SK-MEL-5 (cell line): ENCODE data around the gene MS4A1. TPM values are rescaled to one million over a fixed set of nuclear protein-coding genes. Genes with fewer than 3 reads are reported as not detected.
A peak's percentile ranks its signal among the peaks of the same experiment; 100 is the strongest.
"Not testable (repeated sequence)": the region's sequence is repeated elsewhere in the genome, so short reads cannot be mapped to it uniquely, and the experiment has no call there.

ENCODE experiments used
- DNase-seq: peaks from one replicate; pipeline ENCODE4 v3.0.0-alpha.2; 2016; ENCODE audit warnings: low read depth, low spot score
- in situ Hi-C: cut with HindIII; loops from 2 replicates; pipeline ENCODE4 v1.10.0; 2016; ENCODE audit warnings: low sequenced_read_pairs, high pct_unique_total_duplicates, low pct_unique_long_range_greater_than_20kb
- total RNA-seq: library from RNA; depleted of rRNA; stranded (reverse); fragments of >200 nt; shearing (Covaris generic); gene quantifications from 2 replicates; pipeline ENCODE4 v1.2.3, GENCODE V29; 2014; rRNA removed

Gene MS4A1
- total RNA-seq, 1 experiment from 2014 or later: not detected

GRCh38 chr11:60493454-60493853, 37.8 kb downstream of the MS4A1 start:
- in situ Hi-C loops: no loop called here
- no peak for DNase-seq

- in situ Hi-C loops: no loop called here
Observed at GRCh38 chr11:60498399-60498798, 42.8 kb downstream of the MS4A1 start.

DNA sequence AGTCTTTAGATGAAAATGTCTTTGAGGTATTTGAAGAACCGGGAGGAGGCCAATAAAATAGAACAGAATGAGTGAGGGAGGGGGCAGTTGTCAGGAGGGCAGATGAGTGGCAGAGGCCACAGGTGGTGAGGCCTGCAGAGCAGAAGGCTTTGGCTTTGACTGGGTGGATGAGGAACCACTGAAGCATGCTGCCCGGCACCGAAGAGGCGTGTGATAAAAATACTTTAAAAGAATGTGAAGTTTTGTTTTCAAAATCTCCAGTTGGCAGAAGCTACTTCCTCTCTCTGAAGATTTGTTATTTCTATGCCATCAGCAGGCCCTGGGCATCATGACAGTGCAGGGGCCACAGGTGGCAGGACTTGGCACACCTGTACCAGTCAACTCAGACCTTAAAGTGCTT, 43.2 kb downstream of the MS4A1 start:
- no peak for DNase-seq

More at GRCh38 chr11:60498399-60498798, 42.8 kb downstream of the MS4A1 start:
- DNase-seq: no peak

DNA sequence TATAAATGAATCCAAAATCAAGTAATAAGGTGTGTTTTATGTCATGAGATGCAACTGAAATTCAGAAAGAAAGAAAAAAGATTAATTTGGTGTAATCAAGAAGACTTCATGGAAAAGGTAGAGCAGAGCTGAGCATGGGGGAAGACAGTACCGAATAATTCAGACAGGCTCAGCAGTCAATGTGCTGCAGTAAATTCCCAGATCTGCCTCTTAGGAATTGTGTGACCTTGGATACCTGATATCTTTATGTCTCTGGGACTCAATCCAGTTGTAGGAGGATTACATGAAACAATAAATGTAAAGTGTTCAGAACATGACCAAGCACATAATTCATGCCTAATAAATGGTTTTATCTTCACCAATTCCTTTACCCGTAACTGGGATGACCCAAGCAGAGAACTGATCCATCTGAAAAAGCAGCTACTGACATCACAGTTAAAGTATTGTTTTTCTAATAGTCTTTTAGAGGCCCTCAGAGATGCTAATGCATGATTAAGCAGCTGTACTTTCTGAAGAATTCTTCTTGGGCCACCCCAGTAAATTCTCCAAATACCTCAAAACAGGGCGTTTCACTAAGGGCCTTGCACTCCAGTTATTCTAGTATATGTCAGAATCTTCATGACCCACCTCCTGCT, 44.7 kb downstream of the MS4A1 start:
- no peak for DNase-seq
- in situ Hi-C loops: no loop called here

More for the DNA sequence above, 43.2 kb downstream of the MS4A1 start:
- in situ Hi-C loops: no loop called here

- no peak for DNase-seq
- in situ Hi-C loops: no loop called here
Observed at GRCh38 chr11:60502221-60502775, 46.7 kb downstream of the MS4A1 start.

DNA sequence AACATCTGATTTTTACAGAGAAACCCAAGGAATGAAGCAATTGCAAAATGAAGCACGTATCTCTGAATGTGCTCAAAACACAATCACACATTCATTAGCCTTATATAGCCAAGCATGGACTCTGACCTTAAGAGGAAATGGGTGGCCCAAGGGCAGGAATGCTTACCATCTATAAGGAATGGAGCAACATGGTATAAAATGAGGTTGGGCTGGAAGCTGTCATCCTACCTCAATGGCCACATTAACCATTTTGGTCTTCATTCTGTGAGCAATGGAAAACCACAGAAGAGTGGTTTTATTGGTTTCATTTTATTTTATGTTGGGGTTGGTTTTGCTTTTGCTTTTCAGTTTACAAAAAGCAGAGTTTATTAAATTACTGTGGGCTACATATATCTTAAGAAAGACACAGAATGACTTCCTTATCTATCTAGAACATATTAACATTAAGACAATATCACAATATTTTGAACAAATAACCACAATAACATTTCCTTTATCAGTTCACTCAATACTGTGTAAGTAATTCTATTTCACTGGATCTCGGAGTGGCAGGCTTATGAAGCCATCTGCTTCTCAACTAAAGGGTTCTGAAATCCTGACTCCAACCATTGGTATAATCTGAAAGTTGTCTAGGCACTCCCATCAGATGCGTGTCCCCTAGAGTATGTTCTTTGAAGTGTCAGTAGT, 48.7 kb downstream of the MS4A1 start:
- peak; percentile 8 for DNase-seq
- in situ Hi-C loops: no loop called here

DNA sequence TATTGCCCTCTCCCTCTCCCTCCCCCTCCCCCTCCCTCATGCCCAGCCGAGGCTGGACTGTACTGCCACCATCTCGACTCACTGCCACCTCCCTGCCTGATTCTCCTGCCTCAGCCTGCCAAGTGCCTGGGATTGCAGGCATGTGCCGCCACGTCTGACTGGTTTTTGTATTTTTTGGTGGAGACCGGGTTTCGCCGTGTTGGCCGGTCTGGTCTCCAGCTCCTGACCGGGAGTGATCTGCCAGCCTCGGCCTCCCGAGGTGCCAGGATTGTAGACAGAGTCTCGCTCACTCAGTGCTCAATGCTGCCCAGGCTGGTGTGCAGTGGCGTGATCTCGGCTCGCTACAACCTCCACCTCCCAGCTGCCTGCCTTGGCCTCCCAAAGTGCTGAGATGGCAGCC, 54.0 kb downstream of the MS4A1 start:
- in situ Hi-C loops, DNase-seq: not testable (repeated sequence)

DNA sequence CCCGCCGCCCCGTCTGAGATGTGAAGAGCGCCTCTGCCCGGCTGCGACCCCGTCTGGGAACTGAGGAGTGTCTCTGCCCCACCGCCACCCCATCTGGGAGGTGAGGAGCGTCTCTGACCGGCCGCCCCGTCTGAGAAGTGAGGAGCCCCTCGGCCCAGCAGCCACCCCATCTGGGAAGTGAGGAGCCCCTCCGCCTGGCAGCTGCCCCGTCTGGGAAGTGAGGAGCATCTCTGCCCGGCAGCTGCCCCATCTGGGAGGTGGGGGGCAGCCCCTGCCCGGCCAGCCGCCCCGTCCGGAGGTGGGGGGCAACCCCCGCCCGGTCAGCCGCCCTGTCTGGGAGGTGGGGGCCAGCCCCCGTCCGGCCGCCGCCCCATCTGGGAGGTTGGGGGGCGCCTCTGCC, 54.6 kb downstream of the MS4A1 start:
- in situ Hi-C loops, DNase-seq: not testable (repeated sequence)

DNA sequence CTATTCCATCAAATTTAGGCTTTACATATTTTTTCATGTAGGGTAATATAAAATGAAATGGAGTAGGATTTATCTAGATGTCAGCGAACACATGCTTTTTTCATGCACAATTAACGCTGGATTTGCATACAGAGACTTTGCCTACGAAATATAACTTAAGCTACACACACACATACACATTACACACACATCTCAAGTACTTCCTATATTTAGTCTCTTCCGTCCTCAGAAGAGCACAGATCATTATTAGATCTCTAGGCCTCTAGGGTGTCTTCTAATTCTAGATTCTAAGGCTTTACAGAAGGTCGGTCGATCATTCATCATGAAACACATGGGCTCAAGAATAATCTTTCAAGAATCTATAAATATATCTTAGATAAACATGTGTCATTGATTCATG, 55.7 kb downstream of the MS4A1 start:
- in situ Hi-C loops: no loop called here
- DNase-seq: no peak

DNA sequence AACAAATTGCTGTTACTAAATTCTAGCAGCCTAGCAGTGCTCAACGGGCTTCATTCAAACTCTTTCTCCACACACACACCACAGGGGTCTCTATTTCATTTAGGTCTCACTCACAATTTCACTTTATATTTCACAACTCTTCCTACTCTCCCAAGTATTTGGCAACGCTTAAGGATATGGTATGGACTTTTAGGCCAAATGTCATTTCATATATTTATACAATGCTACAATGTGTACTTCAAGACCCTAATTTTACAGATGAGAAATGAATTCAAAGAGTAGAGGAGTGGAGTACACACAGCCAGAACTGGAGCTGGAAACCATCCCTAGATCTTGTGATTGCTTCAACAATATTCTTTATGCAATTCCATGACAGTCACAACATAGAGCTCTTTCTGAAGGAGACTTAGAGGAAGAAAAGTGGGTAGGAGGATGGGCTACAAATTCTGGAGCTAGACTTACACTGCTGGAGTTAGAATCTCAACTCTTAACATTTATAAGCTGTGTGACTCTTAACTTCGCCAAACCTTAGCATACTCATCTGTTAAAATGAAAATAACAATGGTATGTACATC, 57.1 kb downstream of the MS4A1 start:
- in situ Hi-C loops: no loop called here

GRCh38 chr11:60513496-60514460, 58.1 kb downstream of the MS4A1 start:
- in situ Hi-C loops: no loop called here
- no peak for DNase-seq

More for the DNA sequence above, 57.1 kb downstream of the MS4A1 start:
- peak; percentile 4 for DNase-seq

DNA sequence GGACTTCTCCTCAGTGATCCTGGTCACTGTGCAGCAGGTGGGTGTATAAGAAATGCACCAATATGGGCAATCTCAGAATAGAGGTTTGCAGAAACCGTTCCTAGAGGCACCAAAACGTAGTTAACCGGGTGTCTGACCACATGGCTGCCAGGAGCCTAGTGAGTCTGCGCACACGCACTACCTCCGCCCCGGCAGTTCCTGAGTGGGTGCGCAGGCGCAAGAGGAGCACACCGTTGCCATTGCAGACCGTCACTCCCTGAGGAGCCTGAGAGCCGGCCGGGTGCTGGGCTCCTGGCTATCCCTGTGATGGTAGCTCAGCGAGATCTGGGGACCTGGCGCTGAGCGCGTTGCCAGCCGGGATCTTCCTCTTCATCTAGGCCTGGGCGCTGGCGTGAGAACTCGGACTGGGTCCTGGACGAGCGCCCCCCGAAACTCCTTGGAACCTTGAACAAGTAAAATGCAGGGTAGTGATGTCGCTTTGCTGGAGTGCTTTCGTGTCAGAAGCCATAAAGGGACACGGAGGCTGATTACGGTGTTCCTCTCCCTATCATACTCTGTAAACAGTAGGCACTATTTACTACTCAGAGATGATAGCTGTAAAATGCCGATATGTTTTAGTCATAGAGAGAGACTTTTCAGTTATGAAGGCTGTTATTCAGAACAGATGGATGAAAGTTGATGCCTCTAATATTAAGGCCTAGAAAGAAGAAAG, 59.7 kb downstream of the MS4A1 start, which contains the start of gene MS4A13:
MS4A13 (plus strand) TSS at position 249 of the 712 bp plus-strand sequence. CDS start 2,692 bp downstream, outside the sequence.
- no peak for DNase-seq

More for the DNA sequence above, 59.7 kb downstream of the MS4A1 start, which contains the start of gene MS4A13:
- in situ Hi-C loops: no loop called here

Other genes with a start within 250 kb of the MS4A1 start
- not detected in 2 replicates for gene MS4A4E, start 212.7 kb upstream of the MS4A1 start, total RNA-seq
- gene MS4A4A, start 175.2 kb upstream of the MS4A1 start, total RNA-seq: not detected in 2 replicates
- not detected in 2 replicates for gene MS4A6E, start 128.6 kb upstream of the MS4A1 start, total RNA-seq
- not detected in 2 replicates for gene MS4A7, start 77.3 kb upstream of the MS4A1 start, total RNA-seq
- gene MS4A14, start 59.4 kb upstream of the MS4A1 start, total RNA-seq: not detected in 2 replicates
- gene MS4A5, start 26.3 kb upstream of the MS4A1 start, total RNA-seq: not detected in 2 replicates
- gene MS4A12, start 36.9 kb downstream of the MS4A1 start, total RNA-seq: not detected in 2 replicates
- not detected in 2 replicates for gene MS4A13, start 59.5 kb downstream of the MS4A1 start, total RNA-seq
- not detected in 2 replicates for gene MS4A8, start 243.8 kb downstream of the MS4A1 start, total RNA-seq